ENCODE data around the gene PCNX1. TPM values are rescaled to one million over a fixed set of nuclear protein-coding genes. Genes with fewer than 3 reads are reported as not detected.
A peak's percentile ranks its signal among the peaks of the same experiment; 100 is the strongest.
"Not testable (repeated sequence)": the region's sequence is repeated elsewhere in the genome, so short reads cannot be mapped to it uniquely, and the experiment has no call there.

The PCNX1 gene
- total RNA-seq, 1 donor from 2014 or later, result 79.3 TPM

DNA sequence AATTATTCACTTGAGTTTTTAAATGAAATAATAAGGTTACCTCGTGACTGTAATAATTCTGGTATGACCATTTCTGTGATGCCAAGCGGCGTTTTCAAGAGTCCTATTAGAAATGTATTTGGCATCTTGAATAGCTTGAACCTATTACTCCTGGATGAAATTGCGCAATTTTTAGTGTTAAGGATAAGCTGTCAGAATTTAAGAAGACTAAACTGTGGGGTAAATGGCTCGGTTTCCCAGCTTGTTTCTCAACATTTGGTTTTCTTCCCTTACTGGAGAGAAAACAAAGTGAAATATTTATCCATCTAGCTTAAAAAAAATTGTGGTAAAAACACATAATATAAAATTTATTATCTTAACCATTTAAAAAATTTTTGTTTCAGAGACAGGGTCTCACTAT, 26.8 kb downstream of the PCNX1 start:
- Histone ChIP-seq H3K9ac (ENCODE audit: low read depth in 1 of 3, low read length in 3 of 3) (no peak overlapping the region), H3K27ac (ENCODE audit: low read depth, low read length) (peak overlapping the region; percentile 55), H3K4me3 (ENCODE audit: low read length in 3 of 3) (no peak overlapping the region), H3K36me3 (ENCODE audit: control insufficient read depth in 3 of 3, insufficient read depth in 3 of 3, low read length in 3 of 3) (no peaks in the 10 kb centered on the region), H3K27me3 (ENCODE audit: control insufficient read depth in 3 of 3, insufficient read depth in 3 of 3, low read length in 3 of 3) (no peaks in the 10 kb centered on the region), H3K4me1 (ENCODE audit: control insufficient read depth in 3 of 3, insufficient read depth in 3 of 3, low read length in 3 of 3) (peaks cover 3 to 19% (median 10%) of the 10 kb centered on the region in 3 donors), H3K9me3 (ENCODE audit: control insufficient read depth in 3 of 3, low read length in 3 of 3) (no peaks in the 10 kb centered on the region)

DNA sequence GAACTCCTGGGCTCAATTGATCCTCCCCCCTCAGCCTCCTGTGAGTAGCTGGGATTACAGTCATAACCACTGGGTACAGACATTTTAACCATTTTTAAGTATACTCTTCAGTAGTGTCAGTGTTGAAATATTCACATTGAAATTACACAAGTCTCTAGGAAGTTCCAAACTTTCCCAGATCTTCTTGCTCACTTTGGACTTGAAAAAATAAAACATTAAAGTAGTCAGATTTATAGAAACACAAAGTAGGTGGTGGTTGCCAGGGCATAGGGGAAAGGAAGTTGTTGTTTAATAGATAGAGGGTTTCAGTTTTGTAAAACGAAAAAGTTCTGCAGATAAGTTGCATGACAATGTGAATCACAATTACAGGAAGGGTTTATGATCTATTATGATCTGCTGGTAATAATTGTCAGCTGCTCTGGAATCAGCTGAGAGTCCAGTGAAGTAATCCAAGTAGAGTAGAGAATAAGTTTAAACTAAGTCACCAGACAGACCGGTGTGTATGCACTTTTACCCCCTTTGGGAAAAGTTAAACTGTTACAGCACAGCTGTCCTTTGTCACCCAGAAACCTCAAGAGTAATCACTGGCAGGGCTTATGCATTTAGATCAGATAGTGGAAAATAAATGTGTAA, 27.4 kb downstream of the PCNX1 start:
- H3K4me1 ChIP-seq (ENCODE audit: control insufficient read depth in 3 of 3, insufficient read depth in 3 of 3, low read length in 3 of 3), result peaks cover 3 to 19% (median 10%) of the 10 kb centered on the region in 3 donors
- H3K36me3 ChIP-seq (ENCODE audit: control insufficient read depth in 3 of 3, insufficient read depth in 3 of 3, low read length in 3 of 3), result no peaks in the 10 kb centered on the region
- H3K9me3 ChIP-seq (ENCODE audit: control insufficient read depth in 3 of 3, low read length in 3 of 3), result no peaks in the 10 kb centered on the region
- H3K9ac ChIP-seq (ENCODE audit: low read depth in 1 of 3, low read length in 3 of 3), result peak overlapping the region in 1 of 3 donors; percentile 51
- H3K4me3 ChIP-seq (ENCODE audit: low read length in 3 of 3), result no peak overlapping the region
- H3K27me3 ChIP-seq (ENCODE audit: control insufficient read depth in 3 of 3, insufficient read depth in 3 of 3, low read length in 3 of 3), result no peaks in the 10 kb centered on the region
- peak overlapping the region; percentile 55 for H3K27ac ChIP-seq (ENCODE audit: low read depth, low read length)

DNA sequence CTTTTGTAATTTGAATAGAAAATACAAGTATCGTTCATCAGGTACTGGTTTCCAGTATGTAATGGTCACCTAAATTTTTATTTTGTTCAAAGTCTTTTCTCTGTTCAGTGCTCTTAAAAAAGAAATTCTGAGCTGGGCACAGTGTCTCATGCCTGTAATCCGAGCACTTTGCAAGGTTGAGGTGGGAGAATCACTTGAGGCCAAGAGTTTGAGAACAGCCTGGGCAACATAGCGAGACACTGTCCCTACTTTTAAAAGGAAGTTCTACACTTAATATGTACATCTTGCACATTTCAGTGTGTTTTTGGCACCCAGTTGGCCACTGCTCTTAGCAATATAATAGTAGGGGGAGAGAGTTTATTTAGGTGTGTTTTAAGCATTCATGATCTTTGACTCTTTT, 27.9 kb downstream of the PCNX1 start:
- peak overlapping the region in 1 of 3 donors; percentile 51 for H3K9ac ChIP-seq (ENCODE audit: low read depth in 1 of 3, low read length in 3 of 3)
- H3K27me3 ChIP-seq (ENCODE audit: control insufficient read depth in 3 of 3, insufficient read depth in 3 of 3, low read length in 3 of 3), result no peaks in the 10 kb centered on the region
- H3K4me1 ChIP-seq (ENCODE audit: control insufficient read depth in 3 of 3, insufficient read depth in 3 of 3, low read length in 3 of 3), result peaks cover under 1 to 16% (median 10%) of the 10 kb centered on the region in 3 donors
- H3K36me3 ChIP-seq (ENCODE audit: control insufficient read depth in 3 of 3, insufficient read depth in 3 of 3, low read length in 3 of 3), result no peaks in the 10 kb centered on the region
- peak overlapping the region; percentile 55 for H3K27ac ChIP-seq (ENCODE audit: low read depth, low read length)
- H3K4me3 ChIP-seq (ENCODE audit: low read length in 3 of 3), result no peak overlapping the region
- no peaks in the 10 kb centered on the region for H3K9me3 ChIP-seq (ENCODE audit: control insufficient read depth in 3 of 3, low read length in 3 of 3)

DNA sequence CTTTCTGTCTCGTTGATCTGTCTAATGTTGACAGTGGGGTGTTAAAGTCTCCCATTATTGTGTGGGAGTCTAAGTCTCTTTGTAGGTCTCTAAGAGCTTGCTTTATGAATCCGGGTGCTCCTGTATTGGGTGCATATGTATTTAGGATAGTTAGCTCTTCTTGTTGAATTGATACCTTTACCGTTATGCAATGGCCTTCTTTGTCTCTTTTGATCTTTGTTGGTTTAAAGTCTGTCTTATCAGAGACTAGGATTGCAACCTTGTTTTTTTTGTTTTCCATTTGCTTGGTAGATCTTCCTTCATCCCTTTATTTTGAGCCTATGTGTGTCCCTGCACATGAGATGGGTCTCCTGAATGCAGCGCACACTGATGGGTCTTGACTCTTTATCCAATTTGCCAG, 32.4 kb downstream of the PCNX1 start:
- not testable (repeated sequence) for H3K36me3 ChIP-seq (ENCODE audit: control insufficient read depth in 3 of 3, insufficient read depth in 3 of 3, low read length in 3 of 3); H3K9me3 ChIP-seq (ENCODE audit: control insufficient read depth in 3 of 3, low read length in 3 of 3); H3K4me1 ChIP-seq (ENCODE audit: control insufficient read depth in 3 of 3, insufficient read depth in 3 of 3, low read length in 3 of 3); H3K9ac ChIP-seq (ENCODE audit: low read depth in 1 of 3, low read length in 3 of 3); H3K27ac ChIP-seq (ENCODE audit: low read depth, low read length); H3K27me3 ChIP-seq (ENCODE audit: control insufficient read depth in 3 of 3, insufficient read depth in 3 of 3, low read length in 3 of 3); H3K4me3 ChIP-seq (ENCODE audit: low read length in 3 of 3)

DNA sequence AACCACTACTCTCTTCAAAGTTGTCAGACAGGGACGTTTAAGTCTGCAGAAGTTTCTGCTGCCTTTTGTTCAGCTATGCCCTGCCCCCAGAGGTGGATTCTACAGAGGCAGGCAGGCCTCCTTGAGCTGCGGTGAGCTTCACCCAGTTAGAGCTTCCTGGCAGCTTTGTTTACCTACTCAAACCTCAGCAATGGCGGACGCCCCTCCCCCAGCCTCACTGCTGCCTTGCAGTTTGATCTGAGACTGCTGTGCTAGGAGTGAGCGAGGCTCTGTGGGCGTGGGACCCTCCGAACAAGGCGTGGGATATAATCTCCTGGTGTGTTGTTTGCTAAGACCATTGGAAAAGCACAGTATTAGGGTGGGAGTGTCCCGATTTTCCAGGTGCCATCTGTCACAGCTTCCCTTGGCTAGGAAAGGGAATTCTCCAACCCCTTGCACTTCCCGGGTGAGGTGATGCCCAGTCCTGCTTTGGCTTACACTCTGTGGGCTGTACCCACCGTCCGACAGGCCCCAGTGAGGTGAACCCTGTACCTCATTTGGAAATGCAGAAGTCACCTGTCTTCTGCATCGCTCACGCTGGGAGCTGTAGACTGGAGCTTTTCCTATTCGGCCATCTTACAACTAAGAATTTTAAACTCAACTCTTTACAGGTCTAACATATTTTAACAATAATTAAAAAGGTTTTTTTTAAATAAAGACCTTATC, 34.5 kb downstream of the PCNX1 start:
- H3K9me3 ChIP-seq (ENCODE audit: control insufficient read depth in 3 of 3, low read length in 3 of 3); H3K4me1 ChIP-seq (ENCODE audit: control insufficient read depth in 3 of 3, insufficient read depth in 3 of 3, low read length in 3 of 3); H3K4me3 ChIP-seq (ENCODE audit: low read length in 3 of 3); H3K36me3 ChIP-seq (ENCODE audit: control insufficient read depth in 3 of 3, insufficient read depth in 3 of 3, low read length in 3 of 3); H3K27me3 ChIP-seq (ENCODE audit: control insufficient read depth in 3 of 3, insufficient read depth in 3 of 3, low read length in 3 of 3); H3K9ac ChIP-seq (ENCODE audit: low read depth in 1 of 3, low read length in 3 of 3); H3K27ac ChIP-seq (ENCODE audit: low read depth, low read length): not testable (repeated sequence)

DNA sequence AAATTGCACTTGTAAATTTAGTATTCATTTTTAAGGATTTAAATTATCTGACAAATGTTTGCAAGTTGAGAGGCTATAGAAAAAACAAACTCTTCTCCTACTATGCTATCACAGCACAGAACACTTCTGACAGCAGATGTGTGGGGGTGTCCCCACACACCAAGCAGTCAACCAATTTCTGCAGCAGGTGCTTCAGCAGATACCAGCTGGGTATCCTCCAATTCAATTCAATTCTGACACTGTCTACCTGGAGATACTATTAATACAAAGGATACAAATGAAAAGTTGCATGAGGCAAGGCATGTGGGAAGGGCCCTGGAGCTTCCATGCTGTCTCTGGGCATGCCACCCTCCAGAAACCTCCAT, 35.1 kb downstream of the PCNX1 start:
- no peak overlapping the region for H3K9ac ChIP-seq (ENCODE audit: low read depth in 1 of 3, low read length in 3 of 3)
- H3K27me3 ChIP-seq (ENCODE audit: control insufficient read depth in 3 of 3, insufficient read depth in 3 of 3, low read length in 3 of 3), result no peaks in the 10 kb centered on the region
- no peak overlapping the region for H3K4me3 ChIP-seq (ENCODE audit: low read length in 3 of 3)
- no peaks in the 10 kb centered on the region for H3K4me1 ChIP-seq (ENCODE audit: control insufficient read depth in 3 of 3, insufficient read depth in 3 of 3, low read length in 3 of 3)
- peaks cover 4 to 7% (median 5%) of the 10 kb centered on the region in 3 donors for H3K36me3 ChIP-seq (ENCODE audit: control insufficient read depth in 3 of 3, insufficient read depth in 3 of 3, low read length in 3 of 3)
- no peak overlapping the region for H3K27ac ChIP-seq (ENCODE audit: low read depth, low read length)
- H3K9me3 ChIP-seq (ENCODE audit: control insufficient read depth in 3 of 3, low read length in 3 of 3), result peaks cover 0 to 5% (median 4%) of the 10 kb centered on the region in 3 donors

DNA sequence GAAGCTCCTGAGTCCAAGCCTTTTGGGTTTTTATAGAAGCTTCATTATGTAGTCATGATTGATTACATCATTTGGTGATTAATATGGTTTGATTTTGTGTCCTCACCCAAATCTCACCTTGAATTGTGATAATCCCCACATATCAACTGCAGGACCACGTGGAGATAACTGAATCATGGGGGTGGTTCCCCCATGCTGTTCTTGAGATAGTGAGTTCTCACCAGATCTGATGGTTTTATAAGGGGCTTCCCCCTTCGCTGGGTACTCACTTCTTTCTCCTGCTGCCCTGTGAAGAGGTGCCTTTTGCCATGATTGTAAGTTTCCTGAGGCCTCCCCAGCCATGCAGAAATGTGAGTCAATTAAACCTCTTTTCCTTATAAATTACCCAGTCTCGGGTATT, 35.5 kb downstream of the PCNX1 start:
- H3K27me3 ChIP-seq (ENCODE audit: control insufficient read depth in 3 of 3, insufficient read depth in 3 of 3, low read length in 3 of 3); H3K9ac ChIP-seq (ENCODE audit: low read depth in 1 of 3, low read length in 3 of 3); H3K4me1 ChIP-seq (ENCODE audit: control insufficient read depth in 3 of 3, insufficient read depth in 3 of 3, low read length in 3 of 3); H3K9me3 ChIP-seq (ENCODE audit: control insufficient read depth in 3 of 3, low read length in 3 of 3); H3K4me3 ChIP-seq (ENCODE audit: low read length in 3 of 3); H3K27ac ChIP-seq (ENCODE audit: low read depth, low read length): not testable (repeated sequence)
- peaks cover 4 to 11% (median 9%) of the 10 kb centered on the region in 3 donors for H3K36me3 ChIP-seq (ENCODE audit: control insufficient read depth in 3 of 3, insufficient read depth in 3 of 3, low read length in 3 of 3)

DNA sequence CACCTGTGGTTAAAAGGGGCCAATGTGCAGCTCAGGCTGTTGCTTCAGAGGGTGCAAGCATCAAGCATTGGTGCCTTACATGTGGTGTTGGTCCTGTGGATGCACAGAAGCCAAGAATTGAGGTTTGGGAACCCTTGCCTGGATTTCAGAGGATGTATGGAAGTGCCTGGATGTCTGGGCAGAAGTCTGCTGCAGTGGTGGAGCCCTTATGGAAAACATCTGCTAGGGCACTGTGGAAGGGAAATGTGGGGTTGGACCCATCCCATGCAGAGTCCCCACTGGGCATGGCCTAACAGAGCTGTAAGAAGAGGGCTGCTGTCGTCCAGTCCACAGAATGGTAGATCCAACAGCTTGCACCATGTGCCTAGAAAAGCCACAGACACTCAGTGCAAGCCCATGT, 36.6 kb downstream of the PCNX1 start:
- Histone ChIP-seq H3K27me3 (ENCODE audit: control insufficient read depth in 3 of 3, insufficient read depth in 3 of 3, low read length in 3 of 3) (no peaks in the 10 kb centered on the region), H3K9me3 (ENCODE audit: control insufficient read depth in 3 of 3, low read length in 3 of 3) (peaks cover 0 to 5% (median 4%) of the 10 kb centered on the region in 3 donors), H3K4me1 (ENCODE audit: control insufficient read depth in 3 of 3, insufficient read depth in 3 of 3, low read length in 3 of 3) (no peaks in the 10 kb centered on the region), H3K27ac (ENCODE audit: low read depth, low read length) (no peak overlapping the region), H3K4me3 (ENCODE audit: low read length in 3 of 3) (no peak overlapping the region), H3K9ac (ENCODE audit: low read depth in 1 of 3, low read length in 3 of 3) (no peak overlapping the region), H3K36me3 (ENCODE audit: control insufficient read depth in 3 of 3, insufficient read depth in 3 of 3, low read length in 3 of 3) (peaks cover 4 to 12% (median 9%) of the 10 kb centered on the region in 3 donors)

DNA sequence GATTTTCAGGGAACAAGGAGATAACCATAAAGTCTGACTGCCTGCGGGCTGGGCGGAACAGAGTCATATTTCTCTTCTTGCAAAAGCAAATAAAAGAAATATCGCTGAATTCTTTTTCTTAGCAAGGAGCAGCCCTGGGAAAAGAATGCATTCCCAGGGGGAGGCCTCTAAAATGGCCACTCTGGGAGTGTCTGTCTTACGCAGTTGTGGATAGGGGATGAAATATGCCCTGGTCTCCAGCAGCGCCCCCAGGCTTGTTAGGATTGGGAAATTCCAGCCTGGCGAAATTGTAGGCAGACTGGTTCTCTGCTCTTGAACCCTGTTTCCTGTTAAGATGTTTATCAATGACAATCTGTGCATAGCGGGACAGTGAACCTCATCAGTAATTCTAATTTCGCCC, 40.5 kb downstream of the PCNX1 start:
- Histone ChIP-seq H3K36me3 (ENCODE audit: control insufficient read depth in 3 of 3, insufficient read depth in 3 of 3, low read length in 3 of 3) (peaks cover 4 to 18% (median 9%) of the 10 kb centered on the region in 3 donors), H3K4me3 (ENCODE audit: low read length in 3 of 3) (no peak overlapping the region), H3K4me1 (ENCODE audit: control insufficient read depth in 3 of 3, insufficient read depth in 3 of 3, low read length in 3 of 3) (peaks cover 0 to 2% (median 0%) of the 10 kb centered on the region in 3 donors), H3K9ac (ENCODE audit: low read depth in 1 of 3, low read length in 3 of 3) (no peak overlapping the region), H3K27ac (ENCODE audit: low read depth, low read length) (no peak overlapping the region), H3K27me3 (ENCODE audit: control insufficient read depth in 3 of 3, insufficient read depth in 3 of 3, low read length in 3 of 3) (no peaks in the 10 kb centered on the region), H3K9me3 (ENCODE audit: control insufficient read depth in 3 of 3, low read length in 3 of 3) (peaks cover 0 to 5% (median 4%) of the 10 kb centered on the region in 3 donors)

DNA sequence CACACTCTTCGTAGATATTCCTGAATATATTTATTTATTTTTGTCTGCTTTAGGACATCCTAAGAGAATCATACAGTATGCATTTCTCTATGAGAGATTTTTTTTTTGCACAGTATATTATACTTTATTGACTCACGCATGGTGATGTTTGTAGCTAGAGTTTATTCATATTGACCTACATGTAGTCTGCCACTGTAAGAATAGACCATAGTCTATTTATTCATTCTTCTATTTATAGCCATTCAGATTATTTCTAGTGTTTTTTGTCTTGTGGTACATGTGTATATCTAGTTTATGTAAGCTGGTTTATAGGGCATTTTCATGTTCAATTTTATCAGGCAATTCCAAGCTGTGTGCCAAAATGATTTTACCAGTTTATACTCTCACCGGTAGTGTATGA, 45.2 kb downstream of the PCNX1 start:
- H3K9me3 ChIP-seq (ENCODE audit: control insufficient read depth in 3 of 3, low read length in 3 of 3), result no peaks in the 10 kb centered on the region
- H3K27me3 ChIP-seq (ENCODE audit: control insufficient read depth in 3 of 3, insufficient read depth in 3 of 3, low read length in 3 of 3), result no peaks in the 10 kb centered on the region
- H3K36me3 ChIP-seq (ENCODE audit: control insufficient read depth in 3 of 3, insufficient read depth in 3 of 3, low read length in 3 of 3), result peaks cover 0 to 10% (median 3%) of the 10 kb centered on the region in 3 donors
- H3K4me3 ChIP-seq (ENCODE audit: low read length in 3 of 3), result no peak overlapping the region
- no peak overlapping the region for H3K9ac ChIP-seq (ENCODE audit: low read depth in 1 of 3, low read length in 3 of 3)
- H3K27ac ChIP-seq (ENCODE audit: low read depth, low read length), result no peak overlapping the region
- peaks cover 0 to 5% (median 2%) of the 10 kb centered on the region in 3 donors for H3K4me1 ChIP-seq (ENCODE audit: control insufficient read depth in 3 of 3, insufficient read depth in 3 of 3, low read length in 3 of 3)

Data from skeletal muscle tissue (tissue), 4 donors.